H9 (cell line): ENCODE results near the gene PHACTR1. TPM values are rescaled to one million over a fixed set of nuclear protein-coding genes. Genes with fewer than 3 reads are reported as not detected.

Source experiments
- DNase-seq: peaks from one replicate; pipeline ENCODE4 v3.0.0-alpha.2; 2017
- H2AFZ ChIP-seq: one replicate; pipeline ENCODE4 v1.6.1; 2013; ENCODE audit warnings: mild to moderate bottlenecking, low read length, control low read depth, moderate library complexity
- H2AK5ac ChIP-seq: 2 replicates; pipeline ENCODE4 v1.6.1; 2013; ENCODE audit warnings: low read length, control low read depth, mixed read lengths; ENCODE audit not compliant: insufficient read length
- H2BK120ac ChIP-seq: one replicate; pipeline ENCODE4 v1.6.1; 2013; ENCODE audit warnings: low read depth, mild to moderate bottlenecking, low read length, control low read depth, inconsistent platforms; ENCODE audit not compliant: poor library complexity, severe bottlenecking
- H2BK12ac ChIP-seq: 2 replicates; pipeline ENCODE4 v1.6.1; 2013; ENCODE audit warnings: low read length, control low read depth, mixed read lengths, low read depth; ENCODE audit not compliant: insufficient read length
- H2BK15ac ChIP-seq: 2 replicates; pipeline ENCODE4 v1.6.1; 2013; ENCODE audit warnings: low read depth, low read length, control low read depth
- H2BK20ac ChIP-seq: one replicate; pipeline ENCODE4 v1.6.1; 2013; ENCODE audit warnings: low read depth, mild to moderate bottlenecking, low read length, control low read depth, inconsistent platforms; ENCODE audit not compliant: poor library complexity, severe bottlenecking
- H2BK5ac ChIP-seq: 2 replicates; pipeline ENCODE4 v1.6.1; 2013; ENCODE audit warnings: low read length, control low read depth, mixed read lengths; ENCODE audit not compliant: insufficient read length
- H3K14ac ChIP-seq: 2 replicates; pipeline ENCODE4 v1.6.1; 2013; ENCODE audit warnings: low read length, control low read depth; ENCODE audit not compliant: insufficient read depth
- H3K18ac ChIP-seq: 2 replicates; pipeline ENCODE4 v1.6.1; 2013; ENCODE audit warnings: low read depth, mild to moderate bottlenecking, mixed read lengths, low read length, control low read depth; ENCODE audit not compliant: insufficient read length
- H3K23ac ChIP-seq: 2 replicates; pipeline ENCODE4 v1.6.1; 2013; ENCODE audit warnings: low read length, control low read depth, mixed read lengths, low read depth; ENCODE audit not compliant: insufficient read length
- H3K23me2 ChIP-seq: 2 replicates; pipeline ENCODE4 v1.6.1; 2013; ENCODE audit warnings: low read depth, mild to moderate bottlenecking, mixed read lengths, low read length, control low read depth; ENCODE audit not compliant: insufficient read length, poor library complexity, severe bottlenecking
- H3K27ac ChIP-seq: 2 replicates; pipeline ENCODE4 v1.5.1; 2013; ENCODE audit warnings: low read length, control low read depth, mixed read lengths, low read depth; ENCODE audit not compliant: insufficient read length
- H3K27me3 ChIP-seq: 2 replicates; pipeline ENCODE4 v1.6.1; 2013; ENCODE audit warnings: low read length, control low read depth, inconsistent platforms; ENCODE audit not compliant: insufficient read depth
- H3K4ac ChIP-seq: 2 replicates; pipeline ENCODE4 v1.6.1; 2013; ENCODE audit warnings: low read depth, mild to moderate bottlenecking, control low read depth, inconsistent platforms, low read length, moderate library complexity
- H3K4me1 ChIP-seq: 2 replicates; pipeline ENCODE4 v1.6.1; 2013; ENCODE audit warnings: low read length, control low read depth, inconsistent platforms; ENCODE audit not compliant: insufficient read depth
- H3K4me2 ChIP-seq: 2 replicates; pipeline ENCODE4 v1.6.1; 2013; ENCODE audit warnings: low read length, control low read depth, mixed read lengths; ENCODE audit not compliant: insufficient read length, insufficient read depth
- H3K56ac ChIP-seq: 2 replicates; pipeline ENCODE4 v1.6.1; 2013; ENCODE audit warnings: low read depth, mild to moderate bottlenecking, mixed read lengths, low read length, control low read depth; ENCODE audit not compliant: insufficient read length
- H3K79me1 ChIP-seq: 2 replicates; pipeline ENCODE4 v1.6.1; 2013; ENCODE audit warnings: low read depth, mild to moderate bottlenecking, moderate library complexity, low read length, control low read depth, inconsistent platforms; ENCODE audit not compliant: insufficient read depth, poor library complexity, severe bottlenecking
- H3K79me2 ChIP-seq: 2 replicates; pipeline ENCODE4 v1.6.1; 2013; ENCODE audit warnings: low read length, control low read depth, inconsistent platforms; ENCODE audit not compliant: insufficient read depth
- H3K9ac ChIP-seq: 2 replicates; pipeline ENCODE4 v1.6.1; 2013; ENCODE audit warnings: low read length, control low read depth, mixed read lengths; ENCODE audit not compliant: insufficient read length; ENCODE audit errors: extremely low read depth
- H3K9me3 ChIP-seq: one replicate; pipeline ENCODE4 v1.6.1; 2013; ENCODE audit warnings: low read depth, low read length, inconsistent platforms; ENCODE audit not compliant: control insufficient read depth
- H3T11ph ChIP-seq: one replicate; pipeline ENCODE4 v1.6.1; 2013; ENCODE audit warnings: mild to moderate bottlenecking, low read length, control low read depth, inconsistent platforms
- H4K20me1 ChIP-seq: one replicate; pipeline ENCODE4 v1.6.1; 2013; ENCODE audit not compliant: control insufficient read depth, insufficient read length, insufficient read depth
- H4K5ac ChIP-seq: 2 replicates; pipeline ENCODE4 v1.6.1; 2013; ENCODE audit warnings: low read depth, mild to moderate bottlenecking, mixed read lengths, low read length, control low read depth; ENCODE audit not compliant: insufficient read length
- H4K8ac ChIP-seq: replicated peaks from 2 replicates; pipeline ENCODE4 v1.6.1; 2013; ENCODE audit warnings: low read length, control low read depth, mixed read lengths, low read depth; ENCODE audit not compliant: insufficient read length
- H4K91ac ChIP-seq: 2 replicates; pipeline ENCODE4 v1.6.1; 2013; ENCODE audit warnings: low read depth, mild to moderate bottlenecking, moderate library complexity, mixed read lengths, low read length, control low read depth; ENCODE audit not compliant: insufficient read length
- H3K27ac Mint-ChIP-seq, 3 experiments: 2 replicates in 2 of 3; 3 replicates in 1 of 3; pipeline ENCODE4 v1.8.0; 2020 to 2021; ENCODE audit warnings: mixed read lengths in 3 of 3, mild to moderate bottlenecking in 1 of 3, moderate library complexity in 1 of 3
- H3K27me3 Mint-ChIP-seq: 2 replicates; pipeline ENCODE4 v1.8.0; 2021; ENCODE audit warnings: low read depth, mild to moderate bottlenecking, moderate library complexity, mixed read lengths
- H3K36me3 Mint-ChIP-seq, 3 experiments: 2 replicates in 2 of 3; 3 replicates in 1 of 3; pipeline ENCODE4 v1.8.0; 2020 to 2021; ENCODE audit warnings: low read depth in 3 of 3, mixed read lengths in 3 of 3; ENCODE audit not compliant: insufficient read depth in 1 of 3
- H3K4me1 Mint-ChIP-seq, 2 experiments: 2 replicates each; pipeline ENCODE4 v1.8.0; 2020; ENCODE audit warnings: mixed read lengths in 2 of 2
- H3K4me3 Mint-ChIP-seq, 2 experiments: 2 replicates in 1 of 2; 3 replicates in 1 of 2; pipeline ENCODE4 v1.8.0; 2020 to 2021; ENCODE audit warnings: mild to moderate bottlenecking in 2 of 2, mixed read lengths in 2 of 2, moderate library complexity in 1 of 2
- H3K9me3 Mint-ChIP-seq, 2 experiments: 2 replicates in 1 of 2; 3 replicates in 1 of 2; pipeline ENCODE4 v1.8.0; 2020; ENCODE audit warnings: mild to moderate bottlenecking in 2 of 2, mixed read lengths in 2 of 2, moderate library complexity in 1 of 2
- WGBS: extraction: QIAGEN DNeasy Blood & Tissue Kit; methylation state at CpG from one replicate; pipeline ENCODE4 v1.1.7; 2013; ENCODE audit warnings: missing lambda C conversion rate, low lambda C conversion rate, mixed read lengths; ENCODE audit not compliant: insufficient read length; ENCODE audit errors: extremely low coverage; 5-methylcytosine and 5-hydroxymethylcytosine counted together
- total RNA-seq: library from RNA; stranded (reverse); gene quantifications from 2 replicates; pipeline ENCODE4 v1.2.1, GENCODE V29; 2021
- TF ChIP-seq, protein P1 (sequence below): fragments of 200-600 bp; sonication (generic); conservative IDR thresholded peaks from 3 replicates; pipeline ENCODE4 v1.8.0; 2021; ENCODE audit warnings: antibody characterized with exemption, mild to moderate bottlenecking

The PHACTR1 gene
- total RNA-seq, 1 experiment from 2014 or later, result 15.9 TPM

DNA sequence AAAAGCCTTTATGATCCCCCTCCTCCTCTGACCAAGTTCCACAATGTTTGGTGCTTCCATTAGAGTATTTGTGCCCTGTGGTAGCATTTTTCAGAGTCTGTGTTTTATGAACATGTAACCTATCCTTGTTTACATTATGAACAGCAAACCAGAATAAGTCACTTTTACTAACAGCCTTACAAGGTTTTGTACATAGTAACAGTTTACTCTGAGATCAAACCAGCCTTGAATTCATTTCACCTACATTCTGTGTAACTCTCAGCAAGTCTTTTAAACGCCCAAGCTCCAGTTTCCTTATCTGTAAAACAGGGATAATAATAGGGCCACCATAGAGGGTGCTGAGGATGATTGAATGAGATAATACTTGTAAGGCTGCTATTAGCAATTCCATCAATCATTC, 175.0 kb downstream of the PHACTR1 start:
- Mint-ChIP-seq H3K4me1 (peaks cover 21 to 23% of the 10 kb centered on the region in 2 experiments), H3K9me3 (peaks cover 26 to 33% of the 10 kb centered on the region in 2 experiments), H3K36me3 (peaks cover 17 to 36% (median 29%) of the 10 kb centered on the region in 3 experiments), H3K27ac (no peak overlapping the region), H3K4me3 (no peak overlapping the region), H3K27me3 (no peaks in the 10 kb centered on the region)
- Histone ChIP-seq H3K23me2 (no peaks in the 10 kb centered on the region), H3K27me3 (no peaks in the 10 kb centered on the region), H2BK12ac (no peak overlapping the region), H3K23ac (no peak overlapping the region), H3K18ac (no peak overlapping the region), H2AFZ (no peak overlapping the region), H3K56ac (no peak overlapping the region), H3K27ac (no peak overlapping the region), H3T11ph (no peak overlapping the region), H2BK15ac (no peak overlapping the region), H3K4me1 (peaks cover 3% of the 10 kb centered on the region; the same call in 1 of the 2 replicates), H3K79me1 (no peaks in the 10 kb centered on the region), H3K4ac (no peak overlapping the region), H3K4me2 (no peak overlapping the region), H3K79me2 (no peaks in the 10 kb centered on the region), H4K91ac (no peak overlapping the region), H2BK120ac (no peak overlapping the region), H2BK20ac (no peak overlapping the region), H3K9ac (no peak overlapping the region), H4K5ac (no peak overlapping the region), H4K20me1 (no peaks in the 10 kb centered on the region), H4K8ac (no peak overlapping the region), H3K9me3 (no peaks in the 10 kb centered on the region), H2AK5ac (no peak overlapping the region), H3K14ac (no peak overlapping the region), H2BK5ac (no peak overlapping the region)
- TF ChIP-seq, protein P1, sequence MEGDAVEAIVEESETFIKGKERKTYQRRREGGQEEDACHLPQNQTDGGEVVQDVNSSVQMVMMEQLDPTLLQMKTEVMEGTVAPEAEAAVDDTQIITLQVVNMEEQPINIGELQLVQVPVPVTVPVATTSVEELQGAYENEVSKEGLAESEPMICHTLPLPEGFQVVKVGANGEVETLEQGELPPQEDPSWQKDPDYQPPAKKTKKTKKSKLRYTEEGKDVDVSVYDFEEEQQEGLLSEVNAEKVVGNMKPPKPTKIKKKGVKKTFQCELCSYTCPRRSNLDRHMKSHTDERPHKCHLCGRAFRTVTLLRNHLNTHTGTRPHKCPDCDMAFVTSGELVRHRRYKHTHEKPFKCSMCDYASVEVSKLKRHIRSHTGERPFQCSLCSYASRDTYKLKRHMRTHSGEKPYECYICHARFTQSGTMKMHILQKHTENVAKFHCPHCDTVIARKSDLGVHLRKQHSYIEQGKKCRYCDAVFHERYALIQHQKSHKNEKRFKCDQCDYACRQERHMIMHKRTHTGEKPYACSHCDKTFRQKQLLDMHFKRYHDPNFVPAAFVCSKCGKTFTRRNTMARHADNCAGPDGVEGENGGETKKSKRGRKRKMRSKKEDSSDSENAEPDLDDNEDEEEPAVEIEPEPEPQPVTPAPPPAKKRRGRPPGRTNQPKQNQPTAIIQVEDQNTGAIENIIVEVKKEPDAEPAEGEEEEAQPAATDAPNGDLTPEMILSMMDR, result no peak
- no peak for DNase-seq
- WGBS, result no CpG with 5 or more reads among the region's 1 CpG
